GM06990 (cell line): ENCODE results near the gene RAN.
A peak's percentile ranks its signal among the peaks of the same experiment; 100 is the strongest.

ENCODE experiments used
- DNase-seq: peaks from one replicate; pipeline ENCODE4 v3.0.0-alpha.2; 2011; ENCODE audit not compliant: insufficient read length; ENCODE audit errors: extremely low read depth
- H3K27me3 ChIP-seq: replicated peaks from 2 replicates; pipeline ENCODE4 v1.6.0; 2011; ENCODE audit warnings: low read length; ENCODE audit not compliant: control insufficient read depth, insufficient read depth
- H3K36me3 ChIP-seq: 2 replicates; pipeline ENCODE4 v1.5.1; 2011; ENCODE audit warnings: low read length; ENCODE audit not compliant: control insufficient read depth, insufficient read depth
- H3K4me3 ChIP-seq: replicated peaks from 2 replicates; pipeline ENCODE4 v1.5.1; 2011; ENCODE audit warnings: low read depth, mild to moderate bottlenecking, control low read depth, low read length
- TF ChIP-seq, protein P1 (sequence below): IDR thresholded peaks from 2 replicates; pipeline ENCODE4 v1.5.1; 2011; ENCODE audit warnings: low read length, control low read depth, mild to moderate bottlenecking, inconsistent platforms; ENCODE audit not compliant: insufficient read depth, poor library complexity, severe bottlenecking

RAN gene

DNA sequence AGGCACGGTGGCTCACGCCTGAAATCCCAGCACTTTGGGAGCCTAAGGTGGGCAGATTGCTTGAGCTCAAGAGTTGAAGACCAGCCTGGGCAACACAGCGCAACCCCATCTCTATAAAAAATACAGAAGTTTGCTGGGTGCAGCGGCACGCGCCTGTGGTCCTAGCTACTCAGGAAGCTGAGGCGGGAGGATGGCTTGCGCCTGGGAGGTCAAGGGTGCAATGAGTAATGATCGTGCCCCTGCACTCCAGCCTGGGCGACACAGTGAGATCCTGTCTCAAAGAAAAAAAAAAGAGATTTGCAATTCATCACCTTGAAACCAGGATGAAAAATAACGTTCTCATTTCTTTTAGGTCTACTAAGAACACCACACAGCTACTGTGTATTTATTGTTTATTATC is 36.9 kb upstream of the RAN start:
- H3K4me3 ChIP-seq, result no peak overlapping the region
- H3K27me3 ChIP-seq, result no peaks in the 10 kb centered on the region
- TF ChIP-seq, protein P1, sequence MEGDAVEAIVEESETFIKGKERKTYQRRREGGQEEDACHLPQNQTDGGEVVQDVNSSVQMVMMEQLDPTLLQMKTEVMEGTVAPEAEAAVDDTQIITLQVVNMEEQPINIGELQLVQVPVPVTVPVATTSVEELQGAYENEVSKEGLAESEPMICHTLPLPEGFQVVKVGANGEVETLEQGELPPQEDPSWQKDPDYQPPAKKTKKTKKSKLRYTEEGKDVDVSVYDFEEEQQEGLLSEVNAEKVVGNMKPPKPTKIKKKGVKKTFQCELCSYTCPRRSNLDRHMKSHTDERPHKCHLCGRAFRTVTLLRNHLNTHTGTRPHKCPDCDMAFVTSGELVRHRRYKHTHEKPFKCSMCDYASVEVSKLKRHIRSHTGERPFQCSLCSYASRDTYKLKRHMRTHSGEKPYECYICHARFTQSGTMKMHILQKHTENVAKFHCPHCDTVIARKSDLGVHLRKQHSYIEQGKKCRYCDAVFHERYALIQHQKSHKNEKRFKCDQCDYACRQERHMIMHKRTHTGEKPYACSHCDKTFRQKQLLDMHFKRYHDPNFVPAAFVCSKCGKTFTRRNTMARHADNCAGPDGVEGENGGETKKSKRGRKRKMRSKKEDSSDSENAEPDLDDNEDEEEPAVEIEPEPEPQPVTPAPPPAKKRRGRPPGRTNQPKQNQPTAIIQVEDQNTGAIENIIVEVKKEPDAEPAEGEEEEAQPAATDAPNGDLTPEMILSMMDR, result no peak
- no peak for DNase-seq
- H3K36me3 ChIP-seq, result no peaks in the 10 kb centered on the region

DNA sequence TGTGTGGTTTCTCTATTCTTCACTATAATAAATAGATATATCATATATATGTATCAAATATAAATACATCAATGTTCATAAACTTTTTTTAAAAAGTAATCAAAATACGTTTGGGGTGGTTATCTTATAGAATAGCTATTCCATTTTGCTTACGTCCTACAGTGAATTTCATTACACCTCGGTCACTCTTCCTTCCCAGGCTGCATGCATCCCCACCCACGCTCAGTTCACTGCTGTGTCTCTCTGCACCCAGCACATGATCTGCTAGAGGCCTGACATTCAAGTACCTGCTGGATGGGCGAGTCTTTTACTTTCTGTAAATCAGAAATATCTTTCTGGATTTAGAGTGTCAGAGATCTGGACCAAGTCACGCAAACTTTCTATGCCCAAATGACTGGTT is 36.4 kb upstream of the RAN start:
- no peaks in the 10 kb centered on the region for H3K27me3 ChIP-seq
- DNase-seq, result no peak
- no peaks in the 10 kb centered on the region for H3K36me3 ChIP-seq
- TF ChIP-seq, protein P1, result no peak
- H3K4me3 ChIP-seq, result no peak overlapping the region

DNA sequence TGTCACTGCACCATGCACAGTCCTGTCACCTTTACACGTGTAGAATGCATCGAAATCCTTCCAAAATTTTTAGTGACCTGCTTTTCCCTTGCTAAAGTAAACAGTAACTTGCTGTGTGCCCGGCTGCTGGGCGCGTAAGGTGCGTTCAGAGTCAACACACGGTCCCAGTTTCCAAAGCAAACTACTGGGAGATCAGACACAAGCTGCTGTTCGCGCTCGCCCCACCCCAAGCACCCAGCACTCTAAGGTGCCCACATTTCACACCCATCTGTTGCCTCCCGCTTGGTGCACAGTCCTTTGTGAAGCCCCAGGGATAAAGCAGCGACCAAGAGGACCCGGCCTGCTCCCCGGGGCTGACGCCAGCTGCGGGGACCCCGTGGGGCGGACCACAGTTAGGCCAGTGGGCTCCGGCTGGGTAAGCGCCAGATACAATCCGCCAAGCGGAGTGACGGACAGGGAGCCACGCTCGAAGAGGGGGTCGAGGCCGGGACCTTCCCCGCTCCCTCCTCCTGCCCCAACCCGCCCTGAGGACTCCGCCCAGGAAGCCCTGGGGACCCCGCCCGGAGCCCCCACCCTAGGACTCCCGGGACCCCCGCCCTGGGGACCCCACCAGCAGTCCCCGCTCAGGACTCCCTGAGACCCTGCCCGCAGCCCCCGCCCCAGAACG is 33.4 kb upstream of the RAN start:
- DNase-seq, result peak; percentile 53
- Histone ChIP-seq H3K27me3 (no peaks in the 10 kb centered on the region), H3K4me3 (peak overlapping the region; percentile 83), H3K36me3 (no peaks in the 10 kb centered on the region)
- TF ChIP-seq, protein P1, result no peak

DNA sequence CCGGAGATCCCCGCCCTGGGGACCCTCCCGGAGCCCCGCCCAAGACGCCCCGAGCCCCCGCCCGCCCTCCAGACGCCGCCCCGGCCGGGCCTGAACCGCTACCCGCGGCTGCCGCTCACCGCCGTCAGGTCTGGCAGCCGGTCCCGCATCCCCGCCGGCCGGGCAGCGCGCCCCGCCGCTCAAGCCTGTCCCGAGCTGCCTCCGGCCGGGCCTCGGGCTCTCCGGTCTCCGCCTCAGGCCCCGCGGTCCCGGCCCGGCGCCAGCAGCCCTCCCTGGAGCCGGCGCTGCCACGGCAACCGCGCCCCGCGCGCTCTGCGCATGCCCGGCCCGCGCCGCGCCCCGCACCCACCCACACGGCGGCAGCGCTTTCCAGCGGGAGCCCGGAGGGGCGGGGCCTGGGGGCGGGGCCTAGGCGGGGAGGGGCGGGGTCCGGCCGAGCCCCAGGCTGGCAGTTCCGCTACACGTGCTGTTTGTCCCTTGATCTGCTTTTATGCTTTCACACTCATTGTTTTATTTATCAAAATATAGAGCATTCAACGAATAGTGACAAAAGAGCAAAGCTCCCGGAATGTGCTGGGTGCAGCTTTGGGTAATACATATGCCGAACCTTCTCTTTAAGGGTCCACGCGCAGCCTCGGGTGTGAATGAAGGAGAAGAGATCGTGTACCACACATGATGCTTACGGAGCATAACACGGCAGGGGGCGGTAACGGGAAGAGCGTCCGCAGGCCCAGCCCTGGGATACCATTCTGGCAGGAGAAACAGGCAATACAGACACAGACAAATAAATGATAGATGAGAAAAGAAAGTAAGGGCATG is 32.7 kb upstream of the RAN start, which contains the start of gene STX2:
TSS of gene STX2 (minus strand) at position 300 of the 819 bp plus-strand sequence. CDS start at position 149, 151 bp downstream.
- peak; percentile 87 for DNase-seq
- TF ChIP-seq, protein P1, result peak; percentile 22
- Histone ChIP-seq H3K4me3 (peak within 1 kb of the TSS; percentile 83), H3K27me3 (no peaks in the 10 kb centered on the region), H3K36me3 (no peaks in the 10 kb centered on the region)

DNA sequence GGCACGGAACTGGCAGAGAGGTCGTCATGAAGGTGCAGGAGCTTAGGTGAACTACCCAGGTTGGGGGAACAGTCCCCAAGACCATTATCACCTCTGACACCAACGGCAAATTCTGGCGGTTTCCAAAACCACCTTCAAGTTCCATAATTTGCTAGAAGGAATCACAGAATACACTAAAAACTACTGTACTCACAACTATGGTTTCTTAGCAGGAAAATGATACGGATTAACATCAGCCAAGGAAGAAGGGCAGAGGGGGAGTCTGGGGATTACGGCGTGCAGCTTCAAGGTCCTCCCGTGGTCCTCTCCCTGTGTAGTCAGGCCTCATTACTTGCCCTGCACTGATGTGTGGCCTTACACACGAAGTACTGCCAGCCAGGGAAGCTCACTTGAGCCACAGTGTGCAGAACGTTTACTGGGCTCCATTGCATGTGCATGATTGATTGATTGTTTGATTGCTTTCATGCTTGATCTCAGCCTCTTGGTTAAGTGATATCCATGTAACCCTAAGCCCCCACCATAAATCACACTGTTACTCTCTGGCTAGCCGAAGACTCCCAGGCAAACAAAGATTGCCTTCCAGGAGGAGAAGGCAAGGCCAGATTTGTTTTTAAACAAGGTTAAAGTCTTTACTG is 32.0 kb upstream of the RAN start:
- peak overlapping the region; percentile 53 for H3K4me3 ChIP-seq
- no peak for DNase-seq
- TF ChIP-seq, protein P1, result no peak
- no peaks in the 10 kb centered on the region for H3K36me3 ChIP-seq
- H3K27me3 ChIP-seq, result no peaks in the 10 kb centered on the region
